ENCODE measurements around the gene ZNF865. TPM values are rescaled to one million over a fixed set of nuclear protein-coding genes. Genes with fewer than 3 reads are reported as not detected.

The ZNF865 gene
- polyA plus RNA-seq, 1 experiment: 0.88 TPM

DNA sequence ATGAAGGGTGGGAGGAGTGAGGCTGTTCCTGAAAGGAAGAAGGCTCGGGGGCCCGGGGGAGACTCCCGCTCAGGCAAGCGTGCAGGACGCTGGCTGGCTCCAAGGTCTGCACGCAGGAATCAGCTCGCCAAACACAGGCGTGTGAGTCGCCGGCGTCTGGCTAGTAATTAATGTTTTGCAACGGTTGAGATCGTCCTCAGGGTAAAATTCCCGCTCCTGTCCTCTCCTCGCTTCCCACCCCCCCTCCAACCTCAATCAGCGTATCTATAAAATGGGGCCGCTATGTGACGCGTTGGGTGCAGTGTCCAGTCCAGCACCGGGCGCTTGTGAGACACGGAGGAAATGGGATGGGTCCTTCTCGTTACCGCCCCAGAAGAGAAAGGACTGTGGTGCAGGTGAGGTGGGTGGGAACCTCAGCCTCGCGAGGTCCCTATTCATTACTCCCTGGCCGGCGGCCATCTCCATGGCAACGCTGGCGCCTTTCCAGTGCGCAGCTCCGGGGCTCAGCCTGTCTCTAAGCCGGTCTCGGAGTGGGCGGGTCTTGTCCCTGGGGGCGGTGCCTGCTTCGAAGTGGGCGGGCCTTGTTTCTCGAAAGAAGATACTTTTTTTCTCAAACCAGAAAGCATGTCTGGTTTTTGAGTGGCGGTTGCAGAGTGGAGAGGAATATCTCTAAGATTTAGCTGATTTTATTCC is 18.3 kb upstream of the ZNF865 start:
- CTCF ChIA-PET: interaction anchor here (0.8 to 1.2 kb wide), 2 partner anchors 12 to 70 kb away, joined by 3 to 4 read pairs; partner anchors contain the start of gene FIZ1
- H3K9me3 ChIP-seq (ENCODE audit: control insufficient read depth, insufficient read depth, low read length): no peaks in the 10 kb centered on the region
- TF ChIP-seq CTCF (IDR thresholded peaks at IDR 0.05; ENCODE audit: low read depth, low read length): no peak
- H3K27ac ChIP-seq (ENCODE audit: low read depth, low read length): no peak overlapping the region
- peak overlapping the region; percentile 53 for H3K4me3 ChIP-seq (ENCODE audit: low read depth, low read length)
- H3K27me3 ChIP-seq (ENCODE audit: control insufficient read depth, insufficient read depth, low read length): no peaks in the 10 kb centered on the region
- POLR2A ChIA-PET: interaction anchor here (0.6 to 1.1 kb wide), 2 partner anchors 12 to 111 kb away, joined by 3 to 9 read pairs; partner anchors contain the start of genes FIZ1 and ZNF628
- peak; percentile 69 for DNase-seq (ENCODE audit: low read depth, low spot score)

DNA sequence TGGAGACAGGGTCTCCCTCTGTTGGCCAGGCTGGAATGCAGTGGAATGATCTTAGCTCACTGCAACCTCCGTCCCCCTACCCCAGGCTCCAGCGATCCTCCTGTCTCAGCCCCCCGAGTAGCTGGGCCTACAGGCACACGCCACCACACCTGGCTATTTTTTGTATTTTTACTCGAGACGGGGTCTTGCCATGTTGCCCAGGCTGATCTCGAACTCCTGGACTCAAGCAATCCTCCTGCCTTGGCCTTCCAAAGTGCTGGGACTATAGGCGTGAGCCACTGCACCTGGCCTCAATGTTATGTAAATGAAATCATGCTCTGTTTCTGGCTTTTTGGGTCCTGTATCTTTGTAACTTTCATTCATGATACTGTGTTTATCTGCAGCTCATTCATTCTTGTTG is 16.7 kb upstream of the ZNF865 start:
- no peak for TF ChIP-seq CTCF (IDR thresholded peaks at IDR 0.05; ENCODE audit: low read depth, low read length)
- Histone ChIP-seq H3K4me3 (ENCODE audit: low read depth, low read length) (no peak overlapping the region), H3K9me3 (ENCODE audit: control insufficient read depth, insufficient read depth, low read length) (no peaks in the 10 kb centered on the region), H3K27me3 (ENCODE audit: control insufficient read depth, insufficient read depth, low read length) (no peaks in the 10 kb centered on the region), H3K27ac (ENCODE audit: low read depth, low read length) (no peak overlapping the region)
- POLR2A ChIA-PET: interaction anchor here (0.5 kb wide), 1 partner anchor 12 kb away, joined by 3 read pairs; the partner anchor contains the start of gene ZNF524
- CTCF ChIA-PET: interaction anchor here (0.9 kb wide), 1 partner anchor 44 kb away, joined by 3 read pairs; no protein-coding TSS in a partner anchor
- no peak for DNase-seq (ENCODE audit: low read depth, low spot score)

- DNase-seq (ENCODE audit: low read depth, low spot score): no peak
- ChIA-PET POLR2A (interaction anchor here (1.0 kb wide), 1 partner anchor 9 kb away, joined by 3 read pairs; the partner anchor contains the start of gene FIZ1), CTCF (no interaction called here)
- Histone ChIP-seq H3K27me3 (ENCODE audit: control insufficient read depth, insufficient read depth, low read length) (no peaks in the 10 kb centered on the region), H3K27ac (ENCODE audit: low read depth, low read length) (no peak overlapping the region), H3K4me3 (ENCODE audit: low read depth, low read length) (no peak overlapping the region), H3K9me3 (ENCODE audit: control insufficient read depth, insufficient read depth, low read length) (no peaks in the 10 kb centered on the region)
- TF ChIP-seq CTCF (IDR thresholded peaks at IDR 0.05; ENCODE audit: low read depth, low read length): no peak
These were observed 15.3 kb upstream of the ZNF865 start for GRCh38 chr19:55590109-55590508.

DNA sequence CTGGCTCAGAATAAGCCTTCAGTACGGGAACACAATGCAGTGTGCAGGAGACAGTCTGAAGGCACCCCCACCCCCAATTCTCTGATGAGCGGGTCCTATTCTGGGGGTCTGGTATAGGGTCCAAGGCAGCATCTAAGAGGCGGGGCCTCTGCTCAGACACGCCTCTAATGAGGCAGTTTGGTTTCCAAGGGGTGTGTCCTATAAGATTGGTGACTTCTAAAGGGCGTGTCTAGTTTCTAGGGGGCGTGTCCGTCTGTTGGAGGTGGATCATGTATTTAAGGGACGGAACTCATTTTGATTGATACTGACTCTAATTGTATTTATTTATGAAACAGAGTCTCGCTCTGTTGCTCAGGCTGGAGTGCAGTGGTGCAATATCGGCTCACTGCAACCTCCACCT is 14.8 kb upstream of the ZNF865 start:
- no peak overlapping the region for H3K27ac ChIP-seq (ENCODE audit: low read depth, low read length)
- POLR2A ChIA-PET: interaction anchor here (1.0 kb wide), 1 partner anchor 9 kb away, joined by 3 read pairs; the partner anchor contains the start of gene FIZ1
- CTCF ChIA-PET: no interaction called here
- H3K9me3 ChIP-seq (ENCODE audit: control insufficient read depth, insufficient read depth, low read length): no peaks in the 10 kb centered on the region
- TF ChIP-seq CTCF (IDR thresholded peaks at IDR 0.05; ENCODE audit: low read depth, low read length): no peak
- DNase-seq (ENCODE audit: low read depth, low spot score): no peak
- H3K4me3 ChIP-seq (ENCODE audit: low read depth, low read length): no peak overlapping the region
- no peaks in the 10 kb centered on the region for H3K27me3 ChIP-seq (ENCODE audit: control insufficient read depth, insufficient read depth, low read length)

DNA sequence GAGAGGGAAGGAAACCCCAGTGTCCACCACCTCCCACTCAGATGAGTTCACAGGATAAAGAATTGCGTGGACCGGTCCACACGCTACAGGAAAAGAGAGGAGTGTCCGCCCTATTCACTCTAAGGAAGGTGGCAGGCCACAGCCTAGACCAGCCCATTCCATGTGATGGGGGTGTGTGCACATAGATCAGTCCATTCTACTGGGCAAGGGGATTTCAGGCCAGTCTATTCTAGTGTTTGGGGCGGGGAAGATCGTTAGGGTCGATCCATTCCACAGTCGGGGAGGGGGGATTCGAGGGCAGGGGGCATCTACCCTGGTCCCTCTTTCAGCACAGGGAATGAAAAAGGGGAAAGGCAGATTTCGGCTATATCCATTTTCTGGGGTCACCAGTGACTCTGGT is 13.9 kb upstream of the ZNF865 start:
- no peak for DNase-seq (ENCODE audit: low read depth, low spot score)
- ChIA-PET POLR2A (no interaction called here), CTCF (no interaction called here)

More for the DNA sequence above, 13.9 kb upstream of the ZNF865 start:
- TF ChIP-seq CTCF (IDR thresholded peaks at IDR 0.05; ENCODE audit: low read depth, low read length): no peak
- H3K9me3 ChIP-seq (ENCODE audit: control insufficient read depth, insufficient read depth, low read length): no peaks in the 10 kb centered on the region
- no peak overlapping the region for H3K4me3 ChIP-seq (ENCODE audit: low read depth, low read length)
- no peak overlapping the region for H3K27ac ChIP-seq (ENCODE audit: low read depth, low read length)
- no peaks in the 10 kb centered on the region for H3K27me3 ChIP-seq (ENCODE audit: control insufficient read depth, insufficient read depth, low read length)

All from AG04450 (cell line).